ENCODE data around the gene CCNT2.
"Not testable (repeated sequence)": the region's sequence is repeated elsewhere in the genome, so short reads cannot be mapped to it uniquely, and the experiment has no call there.

The CCNT2 gene

GRCh38 chr2:134973241-134974138 lies 54.9 kb downstream of the CCNT2 start:
- DNase-seq (ENCODE audit: extremely low read depth in 1 of 2, low read depth in 1 of 2): no peak

GRCh38 chr2:134975281-134976009 lies 56.8 kb downstream of the CCNT2 start:
- no peak for DNase-seq (ENCODE audit: extremely low read depth in 1 of 2, low read depth in 1 of 2)

- no peak for DNase-seq (ENCODE audit: extremely low read depth in 1 of 2, low read depth in 1 of 2)
Measured at GRCh38 chr2:134976074-134976702, 57.6 kb downstream of the CCNT2 start.

GRCh38 chr2:134977104-134977503 lies 58.5 kb downstream of the CCNT2 start:
- DNase-seq (ENCODE audit: extremely low read depth in 1 of 2, low read depth in 1 of 2): not testable (repeated sequence)

- DNase-seq (ENCODE audit: extremely low read depth in 1 of 2, low read depth in 1 of 2): no peak
Measured at GRCh38 chr2:134979221-134979620, 60.6 kb downstream of the CCNT2 start.

- no peak for DNase-seq (ENCODE audit: extremely low read depth in 1 of 2, low read depth in 1 of 2)
Measured at GRCh38 chr2:134980639-134981038, 62.0 kb downstream of the CCNT2 start.

- DNase-seq (ENCODE audit: extremely low read depth in 1 of 2, low read depth in 1 of 2): no peak
Measured at GRCh38 chr2:134982603-134983002, 64.0 kb downstream of the CCNT2 start.

GRCh38 chr2:134985061-134985460 lies 66.4 kb downstream of the CCNT2 start:
- no peak for DNase-seq (ENCODE audit: extremely low read depth in 1 of 2, low read depth in 1 of 2)

- DNase-seq (ENCODE audit: extremely low read depth in 1 of 2, low read depth in 1 of 2): no peak
Measured at GRCh38 chr2:134988994-134989605, 70.5 kb downstream of the CCNT2 start.

GRCh38 chr2:134999521-134999920 lies 80.9 kb downstream of the CCNT2 start:
- DNase-seq (ENCODE audit: extremely low read depth in 1 of 2, low read depth in 1 of 2): no peak

- DNase-seq (ENCODE audit: extremely low read depth in 1 of 2, low read depth in 1 of 2): no peak
Measured at GRCh38 chr2:135002836-135003235, 84.2 kb downstream of the CCNT2 start.

GRCh38 chr2:135004005-135004746 lies 85.6 kb downstream of the CCNT2 start:
- peak; percentile 19 to 66 for DNase-seq (ENCODE audit: extremely low read depth in 1 of 2, low read depth in 1 of 2)

- DNase-seq (ENCODE audit: extremely low read depth in 1 of 2, low read depth in 1 of 2): no peak
Measured at GRCh38 chr2:135005753-135006152, 87.1 kb downstream of the CCNT2 start.
